GM12873 (cell line): Measurements from ENCODE around the gene IL1B.

Experiments used
- TF ChIP-seq, protein P1 (sequence below): IDR thresholded peaks from 2 replicates; pipeline ENCODE4 v1.5.1; 2012; ENCODE audit warnings: low read depth, mild to moderate bottlenecking, moderate library complexity, low read length, control low read depth; ENCODE audit not compliant: insufficient read depth; ENCODE audit errors: missing control alignments

IL1B gene

DNA sequence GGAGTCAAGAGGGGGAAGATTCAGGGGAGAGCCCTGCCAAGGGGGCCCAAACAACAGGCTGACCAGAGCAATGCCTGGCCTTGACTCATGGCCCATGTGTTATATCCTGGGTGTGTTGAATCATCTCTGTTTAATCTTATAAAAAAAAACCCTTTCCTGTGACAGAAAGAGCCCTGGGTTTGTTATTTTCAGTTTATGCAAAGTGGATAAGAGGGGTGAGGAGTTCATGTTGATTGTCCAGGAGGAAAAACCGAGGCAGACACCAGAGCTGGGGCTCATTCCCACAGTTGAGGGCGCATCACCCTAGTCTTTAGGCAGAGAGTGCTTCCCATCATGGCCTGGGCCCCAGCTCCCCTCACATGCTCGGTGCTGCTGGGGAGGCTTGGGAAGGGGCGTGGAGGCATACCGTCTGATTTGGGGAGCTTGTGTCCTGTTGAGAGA, 43.5 kb upstream of the IL1B start:
- TF ChIP-seq, protein P1, sequence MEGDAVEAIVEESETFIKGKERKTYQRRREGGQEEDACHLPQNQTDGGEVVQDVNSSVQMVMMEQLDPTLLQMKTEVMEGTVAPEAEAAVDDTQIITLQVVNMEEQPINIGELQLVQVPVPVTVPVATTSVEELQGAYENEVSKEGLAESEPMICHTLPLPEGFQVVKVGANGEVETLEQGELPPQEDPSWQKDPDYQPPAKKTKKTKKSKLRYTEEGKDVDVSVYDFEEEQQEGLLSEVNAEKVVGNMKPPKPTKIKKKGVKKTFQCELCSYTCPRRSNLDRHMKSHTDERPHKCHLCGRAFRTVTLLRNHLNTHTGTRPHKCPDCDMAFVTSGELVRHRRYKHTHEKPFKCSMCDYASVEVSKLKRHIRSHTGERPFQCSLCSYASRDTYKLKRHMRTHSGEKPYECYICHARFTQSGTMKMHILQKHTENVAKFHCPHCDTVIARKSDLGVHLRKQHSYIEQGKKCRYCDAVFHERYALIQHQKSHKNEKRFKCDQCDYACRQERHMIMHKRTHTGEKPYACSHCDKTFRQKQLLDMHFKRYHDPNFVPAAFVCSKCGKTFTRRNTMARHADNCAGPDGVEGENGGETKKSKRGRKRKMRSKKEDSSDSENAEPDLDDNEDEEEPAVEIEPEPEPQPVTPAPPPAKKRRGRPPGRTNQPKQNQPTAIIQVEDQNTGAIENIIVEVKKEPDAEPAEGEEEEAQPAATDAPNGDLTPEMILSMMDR = no peak

DNA sequence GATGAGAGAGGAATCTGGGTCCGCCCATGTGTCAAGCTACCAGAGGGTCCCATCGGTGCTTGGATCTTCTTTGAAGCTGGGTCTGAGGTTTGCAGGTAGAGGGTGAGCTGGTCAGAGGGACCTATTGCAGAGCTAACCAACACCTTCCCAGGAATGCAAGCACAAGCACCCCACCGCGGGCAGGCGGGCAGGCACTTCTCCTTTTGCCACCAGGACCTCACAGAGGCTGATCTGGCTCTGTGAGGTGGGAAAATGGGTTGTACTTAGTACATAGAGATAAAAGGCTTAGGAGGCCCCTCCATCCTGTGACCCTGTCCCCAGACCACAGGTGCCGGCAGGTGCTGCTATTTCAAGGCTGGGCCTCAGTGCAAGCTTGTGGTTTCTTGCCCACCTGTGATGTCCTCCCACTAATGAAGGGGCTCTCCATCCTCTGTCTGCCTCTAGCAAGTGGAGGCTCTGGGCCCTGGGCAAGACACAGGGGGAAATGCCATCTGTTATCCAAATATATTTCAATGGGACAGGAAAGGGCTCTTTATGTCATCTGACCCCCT, 43.0 kb upstream of the IL1B start:
- TF ChIP-seq, protein P1 = no peak

DNA sequence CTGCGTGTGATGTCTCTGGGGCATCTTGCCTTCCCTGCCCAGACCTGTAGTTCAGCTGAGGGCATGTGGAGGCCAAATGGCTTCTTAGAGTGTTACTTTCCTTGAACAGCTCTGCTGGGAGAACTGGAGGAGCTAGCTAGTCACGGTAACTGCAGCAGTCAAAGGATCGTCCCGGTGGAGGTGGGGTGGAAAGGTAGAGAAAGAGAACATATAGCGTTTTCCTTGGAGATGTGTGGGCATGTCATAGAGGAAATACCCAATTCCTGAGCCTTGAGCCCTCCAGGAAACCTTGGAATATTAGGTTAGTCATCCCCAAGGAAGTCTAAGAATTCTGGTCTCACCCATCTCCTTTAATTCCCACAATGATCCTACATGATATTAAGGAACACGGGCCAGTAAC, 40.8 kb upstream of the IL1B start:
- TF ChIP-seq, protein P1 = no peak

DNA sequence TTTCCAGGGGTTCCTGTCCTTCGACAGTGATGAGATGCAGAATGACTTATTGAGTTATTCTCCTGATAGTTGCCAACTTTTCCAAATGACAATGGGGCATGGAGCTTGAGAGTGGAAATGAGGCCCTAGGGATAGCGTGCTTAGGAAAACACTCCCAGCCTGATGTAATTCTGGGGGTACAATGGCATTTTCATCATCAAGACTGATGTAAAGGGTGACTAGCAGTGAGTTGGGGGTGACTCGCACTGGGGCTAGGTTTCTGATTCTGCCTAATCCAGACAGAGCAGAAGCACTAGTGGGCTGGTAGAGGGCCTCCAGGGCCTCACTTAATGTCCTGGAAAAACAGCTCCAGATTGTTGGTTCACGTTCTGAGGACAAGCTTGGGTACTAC, 40.4 kb upstream of the IL1B start:
- TF ChIP-seq, protein P1 = no peak

DNA sequence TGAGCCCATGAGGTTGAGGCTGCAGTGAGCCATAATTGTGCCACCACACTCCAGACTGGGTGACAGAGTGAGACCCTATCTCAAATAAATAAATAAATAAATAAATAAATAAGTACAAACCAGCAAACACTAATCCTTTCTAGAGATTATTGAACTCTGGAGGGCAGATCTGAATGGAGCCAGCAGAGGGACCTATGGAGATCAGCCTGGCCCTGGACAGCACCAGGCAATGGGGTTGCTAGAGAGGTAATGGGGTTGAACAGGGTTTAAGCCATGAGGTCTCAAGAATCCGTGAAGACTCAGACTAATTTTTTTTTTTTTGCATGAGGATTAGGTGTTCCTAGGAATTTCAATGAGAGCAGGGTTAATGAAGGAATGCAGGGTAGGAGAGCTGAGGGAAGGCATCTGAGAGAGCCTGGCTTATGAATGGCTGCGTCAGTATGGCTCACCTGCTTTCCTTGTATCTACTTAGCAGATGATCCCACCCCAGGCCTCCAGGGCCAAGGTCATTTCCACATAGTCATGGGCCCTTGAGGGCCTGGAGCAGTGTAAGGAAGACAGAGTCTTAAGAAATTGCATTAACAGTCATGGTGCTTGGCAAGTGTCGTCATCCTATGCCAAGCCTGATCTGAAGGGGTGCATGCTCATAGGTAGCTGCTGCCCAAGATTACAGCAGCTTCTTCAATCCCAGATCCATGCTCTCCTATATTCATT, 39.8 kb upstream of the IL1B start:
- TF ChIP-seq, protein P1 = no peak

DNA sequence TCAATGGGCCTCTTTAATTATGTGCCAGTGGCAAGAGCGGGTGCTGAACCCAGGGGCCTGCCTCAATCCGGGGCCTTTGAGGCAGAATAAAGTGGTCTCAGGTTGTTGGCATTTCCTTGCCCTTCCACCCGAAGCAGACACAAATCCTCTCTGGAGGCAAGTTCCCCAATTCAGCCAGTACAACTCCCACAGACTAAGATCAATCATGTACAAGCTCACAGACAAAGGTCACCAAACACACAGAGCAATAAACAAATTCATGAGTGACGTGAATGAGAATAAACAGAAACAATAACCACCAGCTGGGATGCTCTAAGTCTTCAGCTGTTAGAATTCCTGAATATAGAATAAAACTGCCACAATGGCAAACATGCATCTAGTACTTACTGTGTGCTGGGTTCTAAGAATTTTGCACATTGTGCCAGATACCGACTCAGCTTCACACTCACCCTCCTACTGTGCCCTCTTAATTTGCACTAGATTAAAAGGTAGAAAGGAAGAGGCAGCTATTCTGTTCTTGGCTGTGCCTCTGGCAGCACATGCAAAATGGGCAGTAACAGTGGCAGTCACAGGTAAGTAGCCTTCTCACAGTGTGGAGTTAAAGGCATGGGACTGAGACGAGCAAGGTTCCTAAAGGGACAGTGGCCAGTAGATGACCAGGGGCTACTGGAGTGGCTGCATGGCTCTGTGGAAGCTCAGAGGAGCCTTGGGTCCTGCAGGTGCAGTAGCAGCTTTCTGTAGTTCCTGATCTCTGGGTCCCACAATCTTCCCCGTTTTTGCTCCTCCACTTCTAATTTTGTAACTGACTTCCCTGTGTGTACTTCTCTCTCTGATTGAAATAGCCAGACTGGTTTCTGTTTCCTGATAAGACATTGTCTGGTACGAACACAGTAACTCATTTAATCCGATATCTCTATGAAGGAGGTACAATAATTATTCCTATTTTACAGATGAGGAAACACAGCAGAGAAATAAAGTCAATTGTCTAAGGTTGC, 34.6 kb upstream of the IL1B start:
- TF ChIP-seq, protein P1 = no peak
